Nephron (organoid): ENCODE measurements around the gene CDYL2.
"Not testable (repeated sequence)": the region's sequence is repeated elsewhere in the genome, so short reads cannot be mapped to it uniquely, and the experiment has no call there.

Experiments used
- H3K27ac Mint-ChIP-seq, 3 experiments: 2 replicates each; pipeline ENCODE4 v1.8.0; 2020; ENCODE audit warnings: mixed read lengths in 3 of 3, mild to moderate bottlenecking in 2 of 3, moderate library complexity in 1 of 3
- H3K27me3 Mint-ChIP-seq: 2 replicates; pipeline ENCODE4 v1.8.0; 2021; ENCODE audit warnings: low read depth, mild to moderate bottlenecking, moderate library complexity, mixed read lengths
- H3K36me3 Mint-ChIP-seq: 2 replicates; pipeline ENCODE4 v1.8.0; 2020; ENCODE audit warnings: low read depth, mixed read lengths
- H3K4me1 Mint-ChIP-seq: 2 replicates; pipeline ENCODE4 v1.8.0; 2020; ENCODE audit warnings: mixed read lengths
- H3K4me3 Mint-ChIP-seq, 3 experiments: 2 replicates each; pipeline ENCODE4 v1.8.0; 2020; ENCODE audit warnings: mild to moderate bottlenecking in 3 of 3, mixed read lengths in 3 of 3, moderate library complexity in 2 of 3
- H3K9me3 Mint-ChIP-seq: 2 replicates; pipeline ENCODE4 v1.8.0; 2020; ENCODE audit warnings: mixed read lengths
- CTCF ChIP-seq, 3 experiments: fragments of 200-600 bp; sonication (generic); IDR thresholded peaks; one replicate each; pipeline ENCODE4 v1.5.0; 2021; ENCODE audit warnings: antibody characterized with exemption in 3 of 3; ENCODE audit not compliant: unreplicated experiment in 3 of 3

CDYL2 gene

GRCh38 chr16:80733407-80733806 is 71.0 kb downstream of the CDYL2 start:
- Mint-ChIP-seq H3K27ac (no peak overlapping the region), H3K27me3 (peaks cover 7% of the 10 kb centered on the region), H3K4me3 (no peak overlapping the region), H3K9me3 (peaks cover 20% of the 10 kb centered on the region), H3K4me1 (no peaks in the 10 kb centered on the region), H3K36me3 (peaks cover 7% of the 10 kb centered on the region)
- no peak for TF ChIP-seq CTCF (IDR thresholded peaks at IDR 0.05; ENCODE audit: unreplicated experiment in 3 of 3)

- Mint-ChIP-seq H3K27ac (no peak overlapping the region), H3K36me3 (peaks cover 7% of the 10 kb centered on the region), H3K27me3 (peaks cover 3% of the 10 kb centered on the region), H3K9me3 (peaks cover 19% of the 10 kb centered on the region), H3K4me1 (no peaks in the 10 kb centered on the region), H3K4me3 (no peak overlapping the region)
- TF ChIP-seq CTCF (IDR thresholded peaks at IDR 0.05; ENCODE audit: unreplicated experiment in 3 of 3) = no peak
Measured at GRCh38 chr16:80731915-80732314, 72.5 kb downstream of the CDYL2 start.

GRCh38 chr16:80727066-80727763 is 77.2 kb downstream of the CDYL2 start:
- H3K9me3 Mint-ChIP-seq = peaks cover 34% of the 10 kb centered on the region
- H3K4me3 Mint-ChIP-seq, H3K4me1 Mint-ChIP-seq: not testable (repeated sequence)

GRCh38 chr16:80725566-80726162 is 78.7 kb downstream of the CDYL2 start:
- Mint-ChIP-seq H3K27ac (no peak overlapping the region), H3K27me3 (peaks cover 6% of the 10 kb centered on the region), H3K4me3 (no peak overlapping the region), H3K4me1 (no peaks in the 10 kb centered on the region), H3K36me3 (peaks cover 1% of the 10 kb centered on the region), H3K9me3 (peaks cover 21% of the 10 kb centered on the region)
- no peak for TF ChIP-seq CTCF (IDR thresholded peaks at IDR 0.05; ENCODE audit: unreplicated experiment in 3 of 3)

More at GRCh38 chr16:80727066-80727763, 77.2 kb downstream of the CDYL2 start:
- H3K27ac Mint-ChIP-seq, H3K27me3 Mint-ChIP-seq, H3K36me3 Mint-ChIP-seq: not testable (repeated sequence)

GRCh38 chr16:80723981-80724380 is 80.4 kb downstream of the CDYL2 start:
- H3K27me3 Mint-ChIP-seq = peaks cover 6% of the 10 kb centered on the region
- no peaks in the 10 kb centered on the region for H3K4me1 Mint-ChIP-seq
- H3K27ac Mint-ChIP-seq = no peak overlapping the region
- no peak for TF ChIP-seq CTCF (IDR thresholded peaks at IDR 0.05; ENCODE audit: unreplicated experiment in 3 of 3)
- H3K36me3 Mint-ChIP-seq = no peaks in the 10 kb centered on the region
- H3K4me3 Mint-ChIP-seq = no peak overlapping the region
- peaks cover 20% of the 10 kb centered on the region for H3K9me3 Mint-ChIP-seq

DNA sequence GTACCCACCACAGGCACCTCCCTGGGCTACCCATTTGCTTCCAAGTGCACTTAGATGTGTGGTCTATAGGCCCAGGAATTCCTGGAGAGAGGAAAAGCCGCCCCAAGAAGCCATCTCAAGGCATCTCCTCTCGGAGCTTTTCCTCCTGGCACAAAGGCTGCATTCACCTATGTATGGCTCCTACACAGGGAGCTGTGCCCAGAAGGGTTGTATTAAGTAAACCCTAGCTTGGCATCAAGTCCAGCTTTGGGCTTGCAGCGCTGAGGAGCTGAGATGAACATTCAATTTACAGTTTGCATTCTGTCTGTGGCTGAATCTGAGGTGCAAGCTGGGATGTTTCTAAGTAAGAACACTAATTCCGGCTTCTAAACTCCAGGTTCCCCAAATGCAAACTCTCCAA is 81.3 kb downstream of the CDYL2 start:
- peaks cover 6% of the 10 kb centered on the region for H3K27me3 Mint-ChIP-seq
- no peak overlapping the region for H3K27ac Mint-ChIP-seq
- no peak for TF ChIP-seq CTCF (IDR thresholded peaks at IDR 0.05; ENCODE audit: unreplicated experiment in 3 of 3)
- H3K4me3 Mint-ChIP-seq = no peak overlapping the region
- peaks cover 20% of the 10 kb centered on the region for H3K9me3 Mint-ChIP-seq
- H3K36me3 Mint-ChIP-seq = no peaks in the 10 kb centered on the region
- H3K4me1 Mint-ChIP-seq = no peaks in the 10 kb centered on the region
